Nephron progenitor cell (in vitro differentiated cells): Measurements from ENCODE around the gene CACNA1S.

ENCODE experiments used
- DNase-seq: peaks from one replicate; pipeline ENCODE4 v3.0.0; 2021
- H3K27ac Mint-ChIP-seq: 2 replicates; pipeline ENCODE4 v1.8.0; 2021; ENCODE audit warnings: mild to moderate bottlenecking, moderate library complexity, mixed read lengths
- H3K27me3 Mint-ChIP-seq: 2 replicates; pipeline ENCODE4 v1.8.0; 2021; ENCODE audit warnings: mild to moderate bottlenecking, low read depth, mixed read lengths; ENCODE audit not compliant: poor library complexity
- H3K36me3 Mint-ChIP-seq: 2 replicates; pipeline ENCODE4 v1.8.0; 2021; ENCODE audit warnings: low read depth, mixed read lengths
- H3K4me1 Mint-ChIP-seq: 2 replicates; pipeline ENCODE4 v1.8.0; 2021; ENCODE audit warnings: mixed read lengths
- H3K4me3 Mint-ChIP-seq: 2 replicates; pipeline ENCODE4 v1.8.0; 2021; ENCODE audit warnings: mild to moderate bottlenecking, moderate library complexity, mixed read lengths
- H3K9me3 Mint-ChIP-seq: 2 replicates; pipeline ENCODE4 v1.8.0; 2021; ENCODE audit warnings: mild to moderate bottlenecking, moderate library complexity, mixed read lengths
- CTCF ChIP-seq: fragments of 200-600 bp; sonication (generic); IDR thresholded peaks from 2 replicates; pipeline ENCODE4 v1.5.0; 2021; ENCODE audit warnings: antibody characterized with exemption

Gene CACNA1S

GRCh38 chr1:201145816-201146215, 33.6 kb upstream of the CACNA1S start:
- no peaks in the 10 kb centered on the region for H3K9me3 Mint-ChIP-seq
- DNase-seq = no peak
- peaks cover 8% of the 10 kb centered on the region for H3K27me3 Mint-ChIP-seq
- H3K27ac Mint-ChIP-seq = no peak overlapping the region
- H3K4me1 Mint-ChIP-seq = peaks cover 10% of the 10 kb centered on the region
- H3K36me3 Mint-ChIP-seq = peaks cover 70% of the 10 kb centered on the region
- no peak overlapping the region for H3K4me3 Mint-ChIP-seq
- TF ChIP-seq CTCF = no peak

GRCh38 chr1:201145132-201145531, 32.9 kb upstream of the CACNA1S start:
- Mint-ChIP-seq H3K4me3 (no peak overlapping the region), H3K9me3 (no peaks in the 10 kb centered on the region), H3K36me3 (peaks cover 70% of the 10 kb centered on the region), H3K4me1 (peaks cover 12% of the 10 kb centered on the region), H3K27ac (no peak overlapping the region), H3K27me3 (peaks cover 8% of the 10 kb centered on the region)
- DNase-seq = no peak
- TF ChIP-seq CTCF = no peak

GRCh38 chr1:201144701-201145100, 32.5 kb upstream of the CACNA1S start:
- TF ChIP-seq CTCF = no peak
- H3K4me1 Mint-ChIP-seq = peaks cover 12% of the 10 kb centered on the region
- H3K36me3 Mint-ChIP-seq = peaks cover 72% of the 10 kb centered on the region
- H3K4me3 Mint-ChIP-seq = no peak overlapping the region
- no peak for DNase-seq
- no peak overlapping the region for H3K27ac Mint-ChIP-seq
- H3K9me3 Mint-ChIP-seq = no peaks in the 10 kb centered on the region
- peaks cover 8% of the 10 kb centered on the region for H3K27me3 Mint-ChIP-seq

- DNase-seq = no peak
- Mint-ChIP-seq H3K27me3 (peaks cover 8% of the 10 kb centered on the region), H3K27ac (peak overlapping the region; percentile 84), H3K4me1 (peaks cover 12% of the 10 kb centered on the region), H3K9me3 (no peaks in the 10 kb centered on the region), H3K36me3 (peaks cover 70% of the 10 kb centered on the region), H3K4me3 (no peak overlapping the region)
- TF ChIP-seq CTCF = no peak
These were observed 31.8 kb upstream of the CACNA1S start for GRCh38 chr1:201143726-201144635.

- TF ChIP-seq CTCF = no peak
- Mint-ChIP-seq H3K9me3 (no peaks in the 10 kb centered on the region), H3K36me3 (peaks cover 68% of the 10 kb centered on the region), H3K4me3 (no peak overlapping the region), H3K27me3 (peaks cover 8% of the 10 kb centered on the region), H3K27ac (no peak overlapping the region), H3K4me1 (peaks cover 12% of the 10 kb centered on the region)
- DNase-seq = no peak
These were observed 30.9 kb upstream of the CACNA1S start for GRCh38 chr1:201142849-201143725.
